HUES6 (cell line): ENCODE measurements around the gene SDR42E1.

ENCODE experiments used
- H3K27ac ChIP-seq: 2 replicates; pipeline ENCODE4 v1.7.0; 2013; ENCODE audit warnings: low read depth, mild to moderate bottlenecking, low read length, inconsistent platforms
- H3K27me3 ChIP-seq: 2 replicates; pipeline ENCODE4 v1.6.1; 2013; ENCODE audit warnings: low read length; ENCODE audit not compliant: control insufficient read depth, insufficient read depth
- H3K36me3 ChIP-seq: 2 replicates; pipeline ENCODE4 v1.6.1; 2013; ENCODE audit warnings: low read length; ENCODE audit not compliant: control insufficient read depth, insufficient read depth
- H3K4me1 ChIP-seq: 2 replicates; pipeline ENCODE4 v1.6.1; 2013; ENCODE audit warnings: low read length; ENCODE audit not compliant: control insufficient read depth, insufficient read depth
- H3K4me3 ChIP-seq: 2 replicates; pipeline ENCODE4 v1.5.1; 2013; ENCODE audit warnings: low read depth, low read length
- H3K9ac ChIP-seq: one replicate; pipeline ENCODE4 v1.6.1; 2013; ENCODE audit warnings: mild to moderate bottlenecking, low read length
- H3K9me3 ChIP-seq: 2 replicates; pipeline ENCODE4 v1.6.1; 2013; ENCODE audit warnings: low read depth, low read length; ENCODE audit not compliant: control insufficient read depth, insufficient read depth

Gene SDR42E1

GRCh38 chr16:82037666-82038065, 26.4 kb upstream of the SDR42E1 start:
- Histone ChIP-seq H3K4me3 (no peak overlapping the region), H3K4me1 (peaks cover 6% of the 10 kb centered on the region), H3K27me3 (no peaks in the 10 kb centered on the region), H3K9me3 (no peaks in the 10 kb centered on the region), H3K36me3 (no peaks in the 10 kb centered on the region), H3K9ac (no peak overlapping the region), H3K27ac (no peak overlapping the region)

- H3K27ac ChIP-seq = no peak overlapping the region
- H3K9me3 ChIP-seq = no peaks in the 10 kb centered on the region
- no peaks in the 10 kb centered on the region for H3K36me3 ChIP-seq
- H3K9ac ChIP-seq = no peak overlapping the region
- no peak overlapping the region for H3K4me3 ChIP-seq
- no peaks in the 10 kb centered on the region for H3K27me3 ChIP-seq
- peaks cover 6% of the 10 kb centered on the region for H3K4me1 ChIP-seq
Measured at GRCh38 chr16:82037251-82037650, 26.0 kb upstream of the SDR42E1 start.

GRCh38 chr16:82034981-82035612, 23.8 kb upstream of the SDR42E1 start, which contains the start of gene HSD17B2:
Gene HSD17B2, plus strand, starts transcription at chr16:82035253. Its CDS starts 172 bp downstream, at chr16:82035425.
- no peak within 1 kb of the TSS for H3K9ac ChIP-seq
- no peaks in the 10 kb centered on the region for H3K4me1 ChIP-seq
- no peaks in the 10 kb centered on the region for H3K36me3 ChIP-seq
- no peak within 1 kb of the TSS for H3K4me3 ChIP-seq
- no peaks in the 10 kb centered on the region for H3K27me3 ChIP-seq
- no peak within 1 kb of the TSS for H3K27ac ChIP-seq
- H3K9me3 ChIP-seq = no peaks in the 10 kb centered on the region

GRCh38 chr16:82033683-82034300, 22.5 kb upstream of the SDR42E1 start:
- Histone ChIP-seq H3K36me3 (no peaks in the 10 kb centered on the region), H3K27ac (no peak overlapping the region), H3K9ac (no peak overlapping the region), H3K4me3 (no peak overlapping the region), H3K4me1 (no peaks in the 10 kb centered on the region), H3K9me3 (no peaks in the 10 kb centered on the region), H3K27me3 (no peaks in the 10 kb centered on the region)

GRCh38 chr16:82033006-82033405, 21.7 kb upstream of the SDR42E1 start:
- no peak overlapping the region for H3K9ac ChIP-seq
- no peaks in the 10 kb centered on the region for H3K9me3 ChIP-seq
- no peaks in the 10 kb centered on the region for H3K4me1 ChIP-seq
- H3K27me3 ChIP-seq = no peaks in the 10 kb centered on the region
- no peaks in the 10 kb centered on the region for H3K36me3 ChIP-seq
- no peak overlapping the region for H3K4me3 ChIP-seq
- no peak overlapping the region for H3K27ac ChIP-seq

GRCh38 chr16:82031116-82032084, 20.1 kb upstream of the SDR42E1 start:
- no peak overlapping the region for H3K4me3 ChIP-seq
- H3K9ac ChIP-seq = no peak overlapping the region
- H3K36me3 ChIP-seq = no peaks in the 10 kb centered on the region
- no peaks in the 10 kb centered on the region for H3K9me3 ChIP-seq
- no peak overlapping the region for H3K27ac ChIP-seq
- no peaks in the 10 kb centered on the region for H3K4me1 ChIP-seq
- 0 out of 2 replicates have a peak, but pooled peaks cover 4% of the 10 kb centered on the region for H3K27me3 ChIP-seq

- no peaks in the 10 kb centered on the region for H3K4me1 ChIP-seq
- no peak overlapping the region for H3K27ac ChIP-seq
- H3K27me3 ChIP-seq = 0 out of 2 replicates have a peak, but pooled peaks cover 4% of the 10 kb centered on the region
- H3K36me3 ChIP-seq = no peaks in the 10 kb centered on the region
- no peak overlapping the region for H3K4me3 ChIP-seq
- no peak overlapping the region for H3K9ac ChIP-seq
- H3K9me3 ChIP-seq = no peaks in the 10 kb centered on the region
Measured at GRCh38 chr16:82027629-82028064, 16.4 kb upstream of the SDR42E1 start.

GRCh38 chr16:82024883-82025282, 13.6 kb upstream of the SDR42E1 start:
- Histone ChIP-seq H3K4me3 (no peak overlapping the region), H3K9me3 (no peaks in the 10 kb centered on the region), H3K4me1 (no peaks in the 10 kb centered on the region), H3K27me3 (0 out of 2 replicates have a peak, but pooled peaks cover 4% of the 10 kb centered on the region), H3K27ac (no peak overlapping the region), H3K36me3 (no peaks in the 10 kb centered on the region), H3K9ac (no peak overlapping the region)

- Histone ChIP-seq H3K9ac (no peak overlapping the region), H3K27me3 (0 out of 2 replicates have a peak, but pooled peaks cover 4% of the 10 kb centered on the region), H3K4me1 (no peaks in the 10 kb centered on the region), H3K36me3 (no peaks in the 10 kb centered on the region), H3K9me3 (no peaks in the 10 kb centered on the region), H3K27ac (no peak overlapping the region), H3K4me3 (no peak overlapping the region)
Measured at GRCh38 chr16:82024316-82024715, 13.0 kb upstream of the SDR42E1 start.

GRCh38 chr16:82023206-82023605, 11.9 kb upstream of the SDR42E1 start:
- Histone ChIP-seq H3K4me3 (no peak overlapping the region), H3K27ac (no peak overlapping the region), H3K4me1 (no peaks in the 10 kb centered on the region), H3K9ac (no peak overlapping the region), H3K9me3 (no peaks in the 10 kb centered on the region), H3K27me3 (0 out of 2 replicates have a peak, but pooled peaks cover 4% of the 10 kb centered on the region), H3K36me3 (no peaks in the 10 kb centered on the region)
